HL-60 (cell line): ENCODE data around the gene CACNA2D1.

Experiments used
- CTCF ChIP-seq: IDR thresholded peaks from one replicate; pipeline ENCODE4 v1.5.1; 2011; ENCODE audit warnings: low read length, control low read depth, inconsistent platforms; ENCODE audit not compliant: insufficient read depth
- GABPA ChIP-seq: IDR thresholded peaks from 2 replicates; pipeline ENCODE4 v1.6.1; 2012; ENCODE audit warnings: low read depth
- POLR2AphosphoS5 ChIP-seq: IDR thresholded peaks from 2 replicates; pipeline ENCODE4 v1.6.1; 2012; ENCODE audit warnings: low read depth
- REST ChIP-seq: IDR thresholded peaks from 2 replicates; pipeline ENCODE4 v1.6.1; 2012; ENCODE audit warnings: low read depth; ENCODE audit not compliant: insufficient replicate concordance
- SPI1 ChIP-seq: IDR thresholded peaks from 2 replicates; pipeline ENCODE4 v1.6.1; 2012; ENCODE audit warnings: low read depth, mild to moderate bottlenecking, borderline replicate concordance

GRCh38 chr7:82294865-82295264, 148.7 kb downstream of the CACNA2D1 start:
- TF ChIP-seq CTCF (no peak), REST (no peak), SPI1 (no peak), POLR2AphosphoS5 (no peak), GABPA (no peak)
